ENCODE results near the gene P3R3URF. TPM values are rescaled to one million over a fixed set of nuclear protein-coding genes. Genes with fewer than 3 reads are reported as not detected.

The P3R3URF gene
- total and polyA plus RNA-seq, 9 of the 15 experiments (the other 6 are each of a cell fraction or from before 2014, with no cell fraction given) = not detected

DNA sequence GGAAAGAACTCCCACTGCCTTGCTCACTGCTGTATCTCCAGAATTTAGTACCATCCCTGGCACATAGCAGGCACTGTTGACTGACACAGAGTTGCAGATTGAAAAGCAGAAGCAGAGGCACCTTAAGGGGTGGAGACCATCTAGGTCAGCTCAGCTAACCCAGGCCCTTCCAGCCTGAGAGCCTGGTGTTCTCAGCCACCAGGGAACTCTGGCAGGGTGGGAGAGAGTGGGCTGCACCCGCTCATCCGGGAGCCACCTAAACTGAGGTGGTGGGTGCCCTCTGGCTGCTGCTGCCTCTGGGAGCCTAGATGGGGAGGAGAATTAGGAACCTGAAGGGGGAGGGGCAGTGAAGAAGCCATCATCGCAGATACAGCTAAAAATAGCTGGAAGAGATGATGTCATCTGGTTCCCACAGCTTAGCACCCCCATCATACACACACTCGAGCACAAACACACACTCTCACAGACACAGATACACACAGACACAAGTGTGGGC, 2.9 kb downstream of the P3R3URF start (continued):
- TF ChIP-seq, protein P1, sequence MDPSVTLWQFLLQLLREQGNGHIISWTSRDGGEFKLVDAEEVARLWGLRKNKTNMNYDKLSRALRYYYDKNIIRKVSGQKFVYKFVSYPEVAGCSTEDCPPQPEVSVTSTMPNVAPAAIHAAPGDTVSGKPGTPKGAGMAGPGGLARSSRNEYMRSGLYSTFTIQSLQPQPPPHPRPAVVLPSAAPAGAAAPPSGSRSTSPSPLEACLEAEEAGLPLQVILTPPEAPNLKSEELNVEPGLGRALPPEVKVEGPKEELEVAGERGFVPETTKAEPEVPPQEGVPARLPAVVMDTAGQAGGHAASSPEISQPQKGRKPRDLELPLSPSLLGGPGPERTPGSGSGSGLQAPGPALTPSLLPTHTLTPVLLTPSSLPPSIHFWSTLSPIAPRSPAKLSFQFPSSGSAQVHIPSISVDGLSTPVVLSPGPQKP (CRISPR knock-in tag; IDR thresholded peaks at IDR 0.05) = no peak
- TF ChIP-seq SLC30A9 (CRISPR knock-in tag; IDR thresholded peaks at IDR 0.05) (no peak), HEY1 (CRISPR knock-in tag; IDR thresholded peaks at IDR 0.05; ENCODE audit: borderline replicate concordance) (no peak), CHD4 (IDR thresholded peaks at IDR 0.05; ENCODE audit: insufficient read depth, insufficient replicate concordance, low read depth, low read length, poor library complexity, severe bottlenecking) (no peak), KLF16 (IDR thresholded peaks at IDR 0.05) (no peak), ZNF408 (CRISPR knock-in tag; IDR thresholded peaks at IDR 0.05; ENCODE audit: low read depth) (no peak), KDM5B (IDR thresholded peaks at IDR 0.05; ENCODE audit: insufficient replicate concordance, low read depth, low read length) (no peak), YBX1 (IDR thresholded peaks at IDR 0.05) (no peak), ERF (CRISPR knock-in tag; IDR thresholded peaks at IDR 0.05) (no peak), ZNF24 (IDR thresholded peaks at IDR 0.05) (no peak), KLF10 (CRISPR knock-in tag; IDR thresholded peaks at IDR 0.05) (no peak), DPF2 (IDR thresholded peaks at IDR 0.05) (0 out of 2 replicates have a peak, but pooled peaks have one; percentile 39), MED1 (CRISPR knock-in tag; IDR thresholded peaks at IDR 0.05; ENCODE audit: borderline replicate concordance) (no peak), SRSF9 (IDR thresholded peaks at IDR 0.05; ENCODE audit: borderline replicate concordance, low read depth, low read length) (no peak), POLR2G (IDR thresholded peaks at IDR 0.05; ENCODE audit: low read depth, low read length) (no peak), ZKSCAN8 (CRISPR knock-in tag; IDR thresholded peaks at IDR 0.05) (no peak), ETV5 (CRISPR knock-in tag; IDR thresholded peaks at IDR 0.05; ENCODE audit: low read depth) (no peak), ZNF324 (CRISPR knock-in tag; IDR thresholded peaks at IDR 0.05) (no peak), HDAC3 (IDR thresholded peaks at IDR 0.05; ENCODE audit: borderline replicate concordance, partially characterized antibody) (no peak), PHB (CRISPR knock-in tag; IDR thresholded peaks at IDR 0.05) (no peak)
- TF ChIP-seq, protein P2, sequence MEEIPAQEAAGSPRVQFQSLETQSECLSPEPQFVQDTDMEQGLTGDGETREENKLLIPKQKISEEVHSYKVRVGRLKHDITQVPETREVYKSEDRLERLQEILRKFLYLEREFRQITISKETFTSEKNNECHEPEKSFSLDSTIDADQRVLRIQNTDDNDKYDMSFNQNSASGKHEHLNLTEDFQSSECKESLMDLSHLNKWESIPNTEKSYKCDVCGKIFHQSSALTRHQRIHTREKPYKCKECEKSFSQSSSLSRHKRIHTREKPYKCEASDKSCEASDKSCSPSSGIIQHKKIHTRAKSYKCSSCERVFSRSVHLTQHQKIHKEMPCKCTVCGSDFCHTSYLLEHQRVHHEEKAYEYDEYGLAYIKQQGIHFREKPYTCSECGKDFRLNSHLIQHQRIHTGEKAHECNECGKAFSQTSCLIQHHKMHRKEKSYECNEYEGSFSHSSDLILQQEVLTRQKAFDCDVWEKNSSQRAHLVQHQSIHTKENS (CRISPR knock-in tag; IDR thresholded peaks at IDR 0.05) = no peak
- TF ChIP-seq, protein P3, sequence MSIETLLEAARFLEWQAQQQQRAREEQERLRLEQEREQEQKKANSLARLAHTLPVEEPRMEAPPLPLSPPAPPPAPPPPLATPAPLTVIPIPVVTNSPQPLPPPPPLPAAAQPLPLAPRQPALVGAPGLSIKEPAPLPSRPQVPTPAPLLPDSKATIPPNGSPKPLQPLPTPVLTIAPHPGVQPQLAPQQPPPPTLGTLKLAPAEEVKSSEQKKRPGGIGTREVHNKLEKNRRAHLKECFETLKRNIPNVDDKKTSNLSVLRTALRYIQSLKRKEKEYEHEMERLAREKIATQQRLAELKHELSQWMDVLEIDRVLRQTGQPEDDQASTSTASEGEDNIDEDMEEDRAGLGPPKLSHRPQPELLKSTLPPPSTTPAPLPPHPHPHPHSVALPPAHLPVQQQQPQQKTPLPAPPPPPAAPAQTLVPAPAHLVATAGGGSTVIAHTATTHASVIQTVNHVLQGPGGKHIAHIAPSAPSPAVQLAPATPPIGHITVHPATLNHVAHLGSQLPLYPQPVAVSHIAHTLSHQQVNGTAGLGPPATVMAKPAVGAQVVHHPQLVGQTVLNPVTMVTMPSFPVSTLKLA (conservative IDR thresholded peaks at IDR 0.05) = no peak
- TF ChIP-seq, protein P4, sequence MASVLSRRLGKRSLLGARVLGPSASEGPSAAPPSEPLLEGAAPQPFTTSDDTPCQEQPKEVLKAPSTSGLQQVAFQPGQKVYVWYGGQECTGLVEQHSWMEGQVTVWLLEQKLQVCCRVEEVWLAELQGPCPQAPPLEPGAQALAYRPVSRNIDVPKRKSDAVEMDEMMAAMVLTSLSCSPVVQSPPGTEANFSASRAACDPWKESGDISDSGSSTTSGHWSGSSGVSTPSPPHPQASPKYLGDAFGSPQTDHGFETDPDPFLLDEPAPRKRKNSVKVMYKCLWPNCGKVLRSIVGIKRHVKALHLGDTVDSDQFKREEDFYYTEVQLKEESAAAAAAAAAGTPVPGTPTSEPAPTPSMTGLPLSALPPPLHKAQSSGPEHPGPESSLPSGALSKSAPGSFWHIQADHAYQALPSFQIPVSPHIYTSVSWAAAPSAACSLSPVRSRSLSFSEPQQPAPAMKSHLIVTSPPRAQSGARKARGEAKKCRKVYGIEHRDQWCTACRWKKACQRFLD (CRISPR knock-in tag; IDR thresholded peaks at IDR 0.05) = no peak
- TF ChIP-seq, protein P5, sequence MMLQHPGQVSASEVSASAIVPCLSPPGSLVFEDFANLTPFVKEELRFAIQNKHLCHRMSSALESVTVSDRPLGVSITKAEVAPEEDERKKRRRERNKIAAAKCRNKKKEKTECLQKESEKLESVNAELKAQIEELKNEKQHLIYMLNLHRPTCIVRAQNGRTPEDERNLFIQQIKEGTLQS (IDR thresholded peaks at IDR 0.05) = peak; percentile 98
- TF ChIP-seq, protein P5 (CRISPR knock-in tag; conservative IDR thresholded peaks at IDR 0.05) = peak; percentile 75; the same call in 1 of the 2 replicates
